IPS DF 19.7 (cell line): ENCODE results near the gene CA10.

Experiments
- DNase-seq: peaks from one replicate; pipeline ENCODE4 v3.0.0-alpha.2; 2013; ENCODE audit warnings: low read depth, low spot score

The CA10 gene

GRCh38 chr17:51876986-51877385 is 281.5 kb downstream of the CA10 start:
- no peak for DNase-seq

GRCh38 chr17:51873302-51873701 is 285.2 kb downstream of the CA10 start:
- no peak for DNase-seq

DNA sequence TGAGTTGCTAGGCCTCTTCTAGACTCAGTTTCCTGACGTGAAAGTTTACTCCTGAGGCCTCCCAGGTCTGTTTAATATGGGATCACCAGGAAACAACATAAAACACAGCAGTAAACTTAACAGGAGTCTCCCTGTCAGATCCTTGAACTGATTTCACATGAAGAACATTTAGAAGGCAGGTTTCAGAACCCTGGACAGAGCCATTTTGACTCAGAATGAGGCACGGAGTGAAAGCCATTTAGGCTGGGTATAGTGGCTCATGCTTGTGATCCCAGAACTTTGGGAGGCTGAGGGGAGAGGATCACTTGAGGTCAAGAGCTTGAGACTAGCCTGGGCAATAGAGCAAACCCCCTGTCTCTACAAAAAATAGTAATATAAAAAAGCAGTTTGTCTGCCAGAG is 289.1 kb downstream of the CA10 start:
- DNase-seq, result no peak

DNA sequence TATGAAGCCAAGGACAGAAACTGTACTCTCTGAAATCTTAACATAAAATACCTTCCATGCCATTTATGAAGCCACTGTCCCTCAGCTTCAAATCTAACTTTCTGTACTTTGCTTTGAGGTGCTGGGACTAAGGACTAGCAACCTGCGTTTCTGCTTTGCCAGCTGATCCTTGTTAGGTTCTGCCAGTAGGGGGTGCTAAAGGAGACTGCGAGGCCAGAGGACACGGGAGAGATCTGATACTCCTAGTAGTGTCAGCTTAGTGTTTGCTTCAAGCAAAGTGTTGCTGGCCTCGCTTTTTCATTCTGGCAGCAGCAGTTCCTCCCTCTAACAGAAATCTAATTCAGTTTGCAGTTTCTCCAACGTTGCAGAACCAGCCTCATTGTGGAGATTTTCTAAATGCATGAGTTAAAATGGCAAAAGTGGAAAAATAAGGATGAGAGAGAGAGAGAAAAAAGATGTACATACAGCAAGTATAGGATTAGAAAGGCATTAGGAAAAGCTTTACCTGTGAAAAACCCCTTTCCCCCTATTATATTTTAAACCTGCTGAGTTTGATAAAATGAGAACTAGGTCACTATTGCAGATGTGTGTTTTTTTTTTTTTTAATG is 297.5 kb downstream of the CA10 start:
- DNase-seq, result no peak

DNA sequence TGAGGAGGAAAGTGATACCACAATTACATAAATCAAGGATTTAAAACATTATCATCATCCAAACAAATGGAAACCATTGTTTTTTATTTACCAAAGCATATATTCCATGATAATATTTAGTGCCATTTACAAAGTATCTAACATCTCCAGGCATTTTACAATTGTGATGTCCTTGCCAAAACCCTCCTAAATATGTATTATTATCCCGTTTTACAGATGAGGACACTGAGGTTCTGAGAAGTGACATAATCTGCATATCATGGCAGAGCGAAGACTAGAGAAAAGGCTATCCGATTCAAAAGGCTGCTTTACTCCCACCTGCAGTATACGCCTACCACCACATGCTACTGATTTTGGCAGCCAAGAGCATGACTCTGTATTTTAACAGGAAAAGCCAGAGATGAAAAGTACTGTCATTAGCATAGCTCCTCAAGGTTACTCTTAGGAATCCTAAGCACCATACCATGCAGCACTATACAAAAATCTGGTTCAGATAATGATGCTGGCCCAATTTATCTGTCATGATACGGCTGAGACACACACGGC is 301.4 kb downstream of the CA10 start:
- DNase-seq, result no peak

GRCh38 chr17:51855806-51856205 is 302.7 kb downstream of the CA10 start:
- no peak for DNase-seq

GRCh38 chr17:51853857-51854256 is 304.7 kb downstream of the CA10 start:
- DNase-seq, result no peak

- no peak for DNase-seq
Observed at GRCh38 chr17:51852603-51853002, 305.9 kb downstream of the CA10 start.

GRCh38 chr17:51850201-51850600 is 308.3 kb downstream of the CA10 start:
- DNase-seq, result no peak

DNA sequence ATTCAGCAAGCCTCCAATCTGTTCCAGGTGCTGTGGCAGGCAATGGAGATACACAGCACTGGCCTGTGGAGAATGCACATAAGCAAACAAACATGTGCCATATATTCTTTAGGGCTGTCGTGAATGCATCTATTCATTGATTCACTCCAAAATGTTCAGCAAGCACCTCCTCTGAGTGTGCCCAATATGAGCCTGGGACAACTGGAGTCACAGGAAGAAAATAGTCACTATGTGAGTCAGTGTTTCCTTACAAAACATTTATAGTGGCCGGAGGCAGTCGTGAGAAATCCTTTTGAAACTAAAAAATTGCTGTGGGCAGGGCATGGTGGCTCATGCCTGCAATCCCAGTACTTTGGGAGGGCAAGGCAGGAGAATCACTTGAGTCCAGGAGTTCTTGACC is 310.1 kb downstream of the CA10 start:
- DNase-seq, result no peak

DNA sequence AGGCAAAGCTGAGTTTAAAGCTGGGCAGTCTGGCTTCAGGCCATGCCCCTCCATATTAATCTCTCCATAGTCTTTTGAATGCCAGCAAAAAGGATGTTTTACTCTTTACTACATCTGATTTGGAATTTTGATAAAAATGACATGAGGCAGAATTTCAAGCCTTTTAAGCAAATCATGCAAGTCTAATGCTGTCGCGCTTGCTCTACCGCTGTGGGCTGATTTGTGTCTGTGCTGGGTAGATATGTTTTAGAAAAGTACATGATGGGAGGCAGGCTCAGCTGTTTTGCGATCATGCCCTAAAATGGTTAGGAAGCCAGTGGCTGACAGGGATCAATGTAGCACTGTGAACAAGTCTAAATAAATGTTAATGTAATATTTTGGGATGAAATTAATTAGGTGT is 311.9 kb downstream of the CA10 start:
- DNase-seq, result no peak

DNA sequence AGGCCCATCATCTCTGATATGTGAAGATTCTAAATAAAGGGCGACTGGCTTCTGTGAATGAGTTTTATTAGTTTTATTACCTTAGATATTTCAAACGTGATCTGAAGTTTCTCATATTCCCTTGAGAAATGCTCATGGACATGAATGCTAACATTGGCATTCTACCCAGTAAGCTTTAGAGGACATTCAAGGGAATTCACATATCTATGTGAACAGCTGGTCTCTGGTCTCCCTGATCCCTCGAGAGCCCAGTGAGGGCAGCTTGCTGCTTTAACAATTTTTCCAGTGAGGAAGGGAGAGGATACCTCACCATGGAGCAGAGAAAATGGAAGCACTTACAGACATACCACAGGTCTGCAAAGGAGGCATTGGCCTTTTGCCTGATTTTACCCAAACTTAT is 312.7 kb downstream of the CA10 start:
- DNase-seq, result no peak

DNA sequence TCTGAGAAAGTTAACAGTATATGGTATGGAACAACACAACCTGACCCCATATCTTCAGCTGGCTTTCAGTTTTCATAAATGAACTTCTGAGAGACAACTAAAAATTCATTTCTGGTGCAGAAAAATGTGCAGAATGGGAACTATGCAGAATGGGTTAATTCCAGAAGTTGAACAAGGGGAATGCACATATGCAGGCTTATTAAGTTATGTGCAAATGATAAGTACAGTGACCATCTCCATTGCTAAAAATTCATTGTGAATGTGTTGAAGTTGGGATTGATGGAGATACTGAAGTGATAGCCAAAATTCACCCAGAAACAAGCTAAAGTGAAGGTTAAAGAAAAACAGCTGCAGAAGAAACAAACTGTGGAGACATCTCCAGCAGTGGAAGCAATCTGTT is 315.8 kb downstream of the CA10 start:
- no peak for DNase-seq

DNA sequence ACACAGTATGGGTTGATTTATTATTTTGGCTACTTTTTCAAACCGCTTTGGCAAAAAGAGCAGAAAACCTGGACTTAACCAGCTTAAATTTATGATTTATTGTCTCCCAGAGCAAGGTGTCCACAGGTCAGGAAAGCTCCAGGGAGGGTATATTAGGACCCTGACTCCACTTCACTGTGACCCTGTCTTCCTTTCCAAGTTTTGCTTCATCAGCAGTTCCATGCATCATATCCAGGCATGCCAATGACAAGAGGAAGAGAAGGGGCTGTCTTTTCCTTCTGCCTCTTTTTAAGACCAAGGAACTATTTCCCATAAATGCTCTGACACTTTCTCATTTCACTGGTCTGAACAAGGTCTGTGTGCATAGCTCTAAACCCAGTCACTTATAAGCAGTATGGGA is 316.8 kb downstream of the CA10 start:
- DNase-seq, result no peak

DNA sequence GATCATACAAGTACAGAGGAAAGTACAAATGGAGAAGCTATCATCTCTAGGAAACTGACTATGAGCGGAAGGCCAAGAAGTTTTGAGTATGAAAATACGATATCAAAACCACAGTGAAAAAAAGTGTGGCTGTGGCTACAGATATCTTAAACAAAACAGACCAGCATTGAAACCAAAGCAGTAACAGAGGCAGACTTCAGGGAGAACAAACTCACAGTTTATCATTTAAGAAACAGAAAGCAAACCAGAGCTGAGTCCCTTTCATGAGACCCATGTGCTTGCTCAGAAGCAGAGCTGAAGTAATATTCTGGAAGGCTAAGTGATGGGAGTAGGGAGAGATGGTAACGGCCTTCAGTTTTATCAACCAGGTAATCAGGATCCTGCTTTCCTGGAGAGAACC is 317.8 kb downstream of the CA10 start:
- DNase-seq, result no peak

DNA sequence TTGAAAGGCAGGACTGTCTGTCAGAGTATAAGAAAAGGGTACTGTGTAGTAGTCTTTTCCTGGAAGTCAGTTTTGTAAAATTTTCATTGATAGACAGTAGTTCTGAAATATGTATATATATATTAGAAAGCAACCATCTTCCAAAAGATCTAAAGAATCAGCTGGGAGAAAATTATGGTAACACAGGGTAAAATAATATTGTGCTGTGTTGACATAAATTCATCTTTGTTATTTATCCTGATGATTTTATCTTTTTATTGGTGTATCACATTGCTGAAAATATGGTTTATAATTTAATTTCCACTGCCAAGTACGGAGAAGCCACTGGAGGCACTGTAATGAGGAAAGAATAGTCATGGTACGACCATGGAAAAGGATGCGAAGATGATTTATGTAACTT is 324.9 kb downstream of the CA10 start:
- DNase-seq, result no peak

- no peak for DNase-seq
Observed at GRCh38 chr17:51833045-51833444, 325.5 kb downstream of the CA10 start.

DNA sequence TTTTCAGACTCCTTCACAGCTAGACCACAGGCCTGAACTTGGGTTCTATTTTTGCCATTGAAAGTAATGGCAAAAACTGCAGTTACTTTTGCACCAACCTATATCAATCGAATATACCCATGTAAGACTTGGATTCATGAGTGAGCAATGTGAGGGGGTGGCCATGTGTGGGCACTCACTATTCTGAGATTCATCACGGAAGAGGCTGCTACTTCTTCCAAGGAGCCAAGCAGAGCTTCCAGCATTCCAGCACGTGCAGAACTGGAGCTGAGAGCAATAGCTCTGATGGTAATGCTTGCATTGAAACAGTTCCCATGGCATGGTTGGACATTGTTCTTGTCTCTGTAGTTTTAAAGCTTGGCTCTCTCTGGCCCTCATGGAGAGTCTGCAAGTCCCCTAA is 327.6 kb downstream of the CA10 start:
- DNase-seq, result no peak

DNA sequence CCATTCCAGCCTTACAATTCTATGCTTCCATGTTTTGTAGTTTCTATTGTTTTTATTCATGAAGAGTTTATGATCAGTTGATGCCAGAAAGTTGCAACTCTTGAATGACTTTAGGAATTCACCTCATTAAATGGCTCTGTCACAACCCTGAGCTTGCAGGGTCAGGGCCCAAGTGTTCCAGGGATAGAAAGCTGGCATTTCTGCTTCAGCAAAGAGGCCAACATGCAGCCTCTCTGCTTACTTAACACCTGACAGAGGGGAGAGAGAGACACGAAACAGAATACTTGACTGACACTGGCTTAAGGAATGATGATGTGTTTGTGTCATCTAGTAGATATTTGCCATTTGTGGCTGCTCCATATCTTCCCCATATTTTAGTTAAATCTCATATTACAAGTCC is 328.1 kb downstream of the CA10 start:
- no peak for DNase-seq

DNA sequence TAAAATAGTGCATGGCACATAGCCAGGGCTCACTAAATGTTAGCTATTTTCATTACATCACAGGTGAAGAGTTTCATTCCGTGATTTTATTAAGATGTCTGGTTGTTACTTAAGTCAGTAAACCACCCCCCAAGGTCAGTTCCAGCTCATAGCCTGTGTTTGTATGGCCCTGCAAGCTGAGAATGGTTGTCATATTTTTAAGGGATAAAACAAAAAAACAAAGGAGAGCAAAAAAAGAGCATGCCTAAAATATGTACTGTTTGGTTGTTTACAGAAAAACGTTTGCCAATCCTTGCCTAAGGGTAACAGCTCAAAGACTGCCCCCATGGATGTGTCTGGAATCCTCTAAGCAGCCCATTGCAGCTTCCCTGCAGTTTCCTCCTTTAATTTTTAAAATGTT is 329.6 kb downstream of the CA10 start:
- no peak for DNase-seq

DNA sequence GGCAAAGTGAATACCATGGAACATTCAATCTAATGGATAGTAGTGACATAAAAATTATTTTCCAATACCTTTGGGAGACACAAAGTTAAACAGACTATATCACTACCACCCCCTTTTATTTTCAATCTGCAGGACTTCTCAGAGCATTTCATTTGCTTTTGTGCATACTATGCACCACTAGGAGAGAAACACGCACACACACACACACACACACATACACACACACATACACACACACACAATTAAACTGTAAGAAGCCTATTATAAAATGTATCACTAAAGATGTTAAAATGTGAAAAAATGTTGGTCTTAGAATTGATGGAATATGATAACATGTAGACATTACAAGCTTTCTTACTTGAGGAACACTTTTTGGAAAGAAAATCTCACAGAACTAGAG is 331.4 kb downstream of the CA10 start:
- no peak for DNase-seq

- DNase-seq, result no peak
Observed at GRCh38 chr17:51820766-51821165, 337.7 kb downstream of the CA10 start.

GRCh38 chr17:51820252-51820651 is 338.3 kb downstream of the CA10 start:
- DNase-seq, result no peak
